HG02885 (cell line): Measurements from ENCODE around the gene GTPBP1.

Experiments
- ATAC-seq: cut with Tn5 transposase; IDR thresholded peaks from one replicate; pipeline ENCODE4 v1.9.1; 2021; ENCODE audit warnings: mild to moderate bottlenecking; ENCODE audit not compliant: unreplicated experiment, poor library complexity

The GTPBP1 gene

GRCh38 chr22:38781033-38781432 lies 75.3 kb downstream of the GTPBP1 start:
- ATAC-seq = no peak

DNA sequence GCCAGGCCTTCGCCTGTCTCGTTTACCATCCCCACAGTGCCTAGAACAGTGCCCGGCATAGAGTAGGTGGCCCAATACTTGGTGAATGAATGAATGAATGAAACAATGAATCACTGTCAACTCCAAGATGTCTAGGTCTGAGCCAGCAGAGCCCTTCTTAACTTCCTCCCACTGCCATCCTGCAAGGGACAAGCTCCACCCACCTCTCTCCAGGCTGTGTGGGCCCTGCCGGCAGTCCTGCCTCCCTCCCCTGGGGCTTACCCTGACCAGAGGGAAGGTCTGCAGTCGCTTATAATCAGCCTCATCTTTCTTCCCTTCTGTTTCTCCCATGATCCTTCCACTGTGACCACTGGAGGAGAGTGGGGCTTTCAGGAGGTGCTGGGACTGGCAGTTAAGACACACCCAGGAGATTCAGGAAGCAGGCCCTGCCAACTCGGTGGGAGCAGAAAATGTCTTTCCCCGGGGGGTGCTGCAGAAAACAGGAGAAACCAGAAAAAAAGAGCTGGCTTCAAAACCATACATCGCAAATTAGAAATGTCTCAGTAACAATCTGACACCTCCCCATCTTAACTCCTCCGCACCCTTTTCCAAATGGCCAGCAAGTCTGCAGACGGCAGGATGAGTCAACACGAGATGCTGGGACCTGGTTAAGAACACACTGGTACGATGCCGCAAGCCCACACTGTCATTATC lies 76.8 kb downstream of the GTPBP1 start:
- ATAC-seq = no peak
